HG02610 (cell line): ENCODE data around the gene UBA6.

Experiments used
- ATAC-seq: cut with Tn5 transposase; IDR thresholded peaks from one replicate; pipeline ENCODE4 v1.9.1; 2021; ENCODE audit warnings: mild to moderate bottlenecking, moderate library complexity; ENCODE audit not compliant: unreplicated experiment

The UBA6 gene

DNA sequence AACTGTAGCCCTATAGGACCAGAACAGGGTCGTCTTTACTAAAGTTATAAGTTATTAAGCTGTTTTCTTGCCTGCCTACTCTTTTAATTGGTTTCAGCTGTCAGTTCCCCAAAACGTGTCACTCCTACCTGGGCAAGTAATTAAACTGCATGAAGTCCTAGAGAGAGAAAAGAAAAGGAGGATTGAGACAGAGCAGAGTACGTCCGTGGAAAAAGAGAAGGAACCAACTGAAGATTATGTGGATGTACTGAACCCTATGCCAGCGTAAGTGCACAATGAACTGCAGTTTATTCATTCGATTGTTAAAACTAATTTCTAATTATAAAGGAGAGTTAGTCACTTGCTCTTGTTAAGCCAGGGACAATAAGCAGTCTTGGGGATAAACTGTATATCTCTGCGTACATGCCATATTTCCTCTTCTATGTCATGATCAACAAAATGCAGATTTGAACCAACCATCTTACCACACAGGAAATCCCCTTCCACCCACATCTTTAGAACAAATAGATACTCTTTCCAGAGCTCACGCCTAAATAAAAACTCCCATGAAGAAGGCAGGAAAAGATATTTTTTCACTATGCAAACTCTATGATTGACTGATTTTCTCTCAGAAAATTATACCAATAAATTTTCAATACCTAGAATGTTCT, 119.6 kb downstream of the UBA6 start:
- ATAC-seq: peak; percentile 45

- ATAC-seq: peak; percentile 77
These were observed 120.4 kb downstream of the UBA6 start for GRCh38 chr4:67580577-67580976.

- peak; percentile 49 for ATAC-seq
These were observed 124.4 kb downstream of the UBA6 start for GRCh38 chr4:67576538-67576937.

DNA sequence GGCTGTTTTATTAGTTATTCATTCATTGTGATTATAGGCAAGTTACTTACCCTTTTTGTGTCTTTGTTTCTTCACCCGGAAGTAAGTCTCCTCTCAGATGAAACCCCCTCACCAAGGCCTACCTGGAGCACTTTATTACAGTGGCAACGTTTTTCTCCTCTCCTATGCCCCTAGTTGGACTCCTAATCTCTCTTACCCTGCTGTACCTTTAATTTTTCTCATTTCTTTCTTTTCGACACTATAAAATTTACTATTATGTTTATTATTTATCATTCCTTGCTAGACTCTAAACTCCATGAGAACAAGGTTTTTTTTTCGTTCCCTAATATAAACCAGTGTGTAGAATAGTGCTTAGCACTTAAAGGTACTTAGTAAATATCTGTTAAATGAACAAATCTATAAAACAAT, 124.9 kb downstream of the UBA6 start:
- no peak for ATAC-seq

GRCh38 chr4:67575232-67576058, 125.5 kb downstream of the UBA6 start:
- peak; percentile 91 for ATAC-seq

DNA sequence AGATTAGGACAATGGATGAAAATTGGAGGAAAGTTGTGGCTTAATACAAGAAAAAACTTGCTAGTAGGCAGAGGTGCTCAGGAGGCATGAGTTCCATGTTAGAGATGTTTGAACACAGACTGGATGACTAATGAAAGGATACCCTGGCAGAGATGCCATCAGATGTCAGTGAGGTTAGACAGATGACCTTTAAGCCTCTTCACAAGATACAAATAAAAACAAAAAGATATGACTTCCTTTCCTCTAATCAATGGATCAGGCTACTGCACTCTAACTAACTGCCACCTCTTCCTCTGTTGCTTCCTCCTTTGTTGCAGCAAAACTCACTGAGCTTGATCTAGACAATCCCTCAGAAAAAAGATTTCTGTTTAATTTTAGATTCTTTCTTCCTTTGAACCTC, 127.8 kb downstream of the UBA6 start:
- ATAC-seq: no peak

DNA sequence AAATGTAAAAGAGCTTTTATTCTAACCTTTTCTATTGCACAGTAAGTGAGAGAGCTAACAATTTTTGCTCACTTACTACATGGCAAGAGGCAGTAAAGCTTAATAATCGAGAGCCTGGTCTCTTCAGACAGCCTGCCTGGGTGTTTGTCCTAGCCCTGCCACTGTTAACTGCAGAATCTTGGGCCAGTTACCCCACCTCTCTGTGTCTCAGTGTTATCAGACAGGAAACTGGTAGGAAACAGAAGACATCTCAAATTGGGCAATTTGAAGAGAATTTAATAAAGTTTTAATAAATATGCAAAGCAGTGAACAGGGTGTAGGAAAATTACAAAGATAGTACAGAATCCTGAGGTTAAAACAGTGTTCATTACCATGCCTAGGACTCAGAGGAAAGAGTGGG, 129.0 kb downstream of the UBA6 start:
- ATAC-seq: no peak

GRCh38 chr4:67570537-67570936, 130.4 kb downstream of the UBA6 start:
- no peak for ATAC-seq

- no peak for ATAC-seq
These were observed 132.1 kb downstream of the UBA6 start for GRCh38 chr4:67568820-67569219.

- ATAC-seq: peak; percentile 42
These were observed 134.6 kb downstream of the UBA6 start for GRCh38 chr4:67566335-67566734.

DNA sequence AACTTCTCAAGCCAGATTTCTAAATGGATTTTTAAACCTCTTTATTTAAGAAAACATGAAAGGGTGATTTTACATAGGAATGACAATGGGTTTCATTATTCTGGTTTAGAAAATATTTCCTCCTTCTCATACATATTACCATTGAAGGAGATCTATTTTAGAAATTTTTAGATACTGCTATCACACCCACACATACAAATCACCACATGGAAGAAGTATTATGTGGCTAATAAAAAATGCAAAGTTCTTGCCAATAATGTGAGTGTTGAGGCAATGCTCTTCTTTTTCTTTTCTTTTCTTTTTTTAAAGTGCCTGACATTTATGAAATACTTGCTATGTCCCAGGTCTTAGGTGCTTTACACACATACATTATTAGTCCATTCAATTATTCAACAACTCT, 135.7 kb downstream of the UBA6 start:
- no peak for ATAC-seq
